ENCODE data around the gene PIR.

PIR gene

GRCh38 chrX:15343075-15343476, 150.1 kb downstream of the PIR start:
- no peak for DNase-seq

GRCh38 chrX:15340867-15341266, 152.3 kb downstream of the PIR start:
- DNase-seq = no peak

DNA sequence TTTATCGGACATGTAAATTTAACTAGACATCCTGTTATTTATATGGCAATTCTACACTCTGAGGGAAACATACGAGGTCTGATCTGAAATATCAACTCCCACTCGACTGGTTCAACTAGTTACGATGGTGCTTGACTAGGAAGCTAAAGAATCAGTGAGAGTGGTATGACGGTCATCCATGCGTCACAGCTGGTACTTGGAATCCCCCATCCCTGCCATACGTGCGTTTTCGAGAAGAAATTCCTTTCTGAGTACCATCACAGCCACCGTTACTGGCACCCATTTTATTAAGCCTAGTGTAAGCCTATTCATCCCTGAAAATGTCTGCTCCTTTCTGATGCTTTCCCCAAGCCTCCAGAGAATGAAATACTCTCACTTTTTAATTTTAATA, 157.1 kb downstream of the PIR start:
- DNase-seq = peak; percentile 33

DNA sequence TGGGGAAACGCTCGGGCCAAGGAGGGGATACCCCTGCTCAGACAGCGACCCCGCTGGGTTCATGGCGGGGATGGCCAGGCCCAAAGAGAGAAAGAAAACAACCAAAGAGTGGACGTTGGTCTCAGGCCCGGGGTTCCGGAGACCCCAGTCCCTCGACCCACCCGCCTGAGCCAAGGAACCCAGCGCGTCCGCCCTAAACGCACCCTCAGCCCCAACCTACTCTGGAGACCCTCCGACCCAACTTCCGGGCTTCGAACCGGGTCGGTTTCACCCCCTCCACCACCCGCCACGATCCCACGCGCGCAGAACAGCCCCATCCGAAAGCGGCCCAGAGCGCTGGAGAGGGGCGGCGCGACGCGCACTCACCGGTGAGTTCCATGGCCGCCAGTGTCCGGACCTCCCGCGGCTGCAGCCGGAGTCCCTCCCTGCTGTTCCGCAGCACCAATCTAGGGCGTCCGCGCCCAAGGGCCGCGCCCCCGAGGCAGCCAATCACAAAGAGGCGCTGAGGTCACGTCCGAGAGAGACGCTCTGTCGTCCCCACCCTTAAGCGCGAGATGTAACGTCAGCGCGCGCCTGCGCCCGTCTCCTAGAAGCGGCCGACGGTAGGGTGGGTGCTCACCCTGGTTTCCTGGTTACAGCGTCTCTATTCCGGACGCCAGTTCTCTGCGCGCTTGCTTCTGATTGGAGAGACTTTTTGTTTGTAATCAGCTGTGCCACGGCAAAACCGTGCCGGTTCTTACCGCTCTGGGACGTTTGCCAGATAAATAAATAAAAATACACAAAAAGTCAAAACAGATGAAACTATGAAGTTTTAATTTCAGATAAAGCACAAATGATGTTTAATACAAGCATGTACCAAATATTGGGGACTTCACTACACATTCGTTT, 157.8 kb downstream of the PIR start, which contains the start of gene PIGA:
Gene PIGA, minus strand, starts transcription at position 389 of the 888 bp plus-strand sequence. CDS start 3,593 bp downstream, outside the sequence.
- DNase-seq = peak; percentile 86
